ENCODE data around the gene CHIC2.

CHIC2 gene

DNA sequence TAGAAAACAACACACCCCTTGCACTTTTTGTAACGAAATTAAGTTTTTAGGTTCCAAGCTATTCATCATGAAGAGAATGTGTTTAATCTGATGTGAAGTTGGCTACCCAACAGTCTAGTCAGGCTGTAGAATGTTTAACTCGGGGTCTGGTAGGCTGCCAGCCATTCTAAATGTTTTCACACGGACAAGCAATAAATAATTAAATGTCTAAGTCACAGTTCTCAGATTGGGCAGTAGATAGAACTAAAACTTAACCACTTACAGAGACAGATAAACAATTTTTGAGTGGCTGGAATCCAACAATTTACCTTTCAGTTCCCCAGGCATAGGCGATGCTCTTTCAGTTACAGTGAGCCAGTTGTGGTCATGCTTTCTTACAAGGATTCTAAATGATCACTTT is 66.5 kb downstream of the CHIC2 start:
- no peak for DNase-seq

- no peak for DNase-seq
These were observed 69.9 kb downstream of the CHIC2 start for GRCh38 chr4:53994382-53995102.

DNA sequence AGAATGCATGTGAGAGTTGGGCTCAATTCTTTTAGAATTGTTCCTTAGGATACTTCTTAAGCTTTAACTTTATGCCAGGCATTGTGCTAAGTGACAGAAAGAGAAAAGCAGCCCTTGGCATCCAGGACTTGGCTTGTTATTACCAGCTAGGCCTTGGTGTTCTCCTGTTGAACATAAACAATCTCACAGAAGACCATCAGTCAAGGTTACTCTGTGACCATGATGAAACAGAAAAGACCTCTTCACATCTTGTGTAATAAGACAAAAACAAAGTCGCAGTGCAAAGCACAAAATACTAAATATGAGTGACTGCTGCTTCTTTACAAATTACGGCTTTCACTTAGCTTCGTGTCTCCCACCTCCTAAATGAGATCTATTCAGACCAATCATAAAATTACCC is 71.6 kb downstream of the CHIC2 start:
- no peak for DNase-seq

DNA sequence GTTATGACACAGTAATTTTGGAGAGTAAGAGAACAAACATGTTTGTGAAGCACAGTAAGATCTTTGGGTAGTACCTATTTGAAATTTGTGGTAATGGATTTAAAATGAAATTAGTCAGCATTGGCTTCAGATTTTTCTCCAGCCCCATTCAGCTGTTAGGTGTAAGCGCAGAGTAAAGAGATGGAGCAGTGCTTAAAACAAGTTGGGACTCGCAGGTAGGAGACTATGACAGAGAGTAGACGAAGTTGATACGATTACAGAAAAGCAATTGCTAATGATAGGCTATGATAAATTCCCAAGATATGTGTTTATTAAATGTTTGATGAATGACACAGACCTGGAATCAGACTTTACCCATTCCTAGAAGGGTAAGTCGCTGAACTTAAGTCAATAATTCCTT is 72.6 kb downstream of the CHIC2 start:
- no peak for DNase-seq

GRCh38 chr4:53990641-53991040 is 73.8 kb downstream of the CHIC2 start:
- DNase-seq: no peak

GRCh38 chr4:53987761-53988171 is 76.6 kb downstream of the CHIC2 start:
- no peak for DNase-seq

- DNase-seq: no peak
These were observed 78.3 kb downstream of the CHIC2 start for GRCh38 chr4:53986062-53986461.

DNA sequence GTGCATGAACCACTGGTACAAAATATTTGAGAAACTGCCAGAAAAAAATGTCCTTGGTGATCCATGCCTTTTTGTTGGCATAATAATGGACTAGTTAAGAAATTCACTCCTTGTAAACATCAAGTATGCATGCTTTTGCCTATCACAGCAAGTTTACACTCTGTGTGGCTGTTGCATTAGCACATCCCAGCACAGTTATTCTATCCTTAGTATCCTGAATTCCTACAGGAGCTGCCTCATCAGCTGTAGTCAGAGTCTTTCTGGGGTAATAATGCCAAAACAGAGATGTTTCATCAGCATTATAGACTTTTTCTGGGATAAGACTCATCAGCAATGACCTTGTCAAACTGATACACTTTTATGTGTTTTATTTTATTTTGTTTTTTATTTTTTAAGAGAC is 82.8 kb downstream of the CHIC2 start:
- DNase-seq: no peak

DNA sequence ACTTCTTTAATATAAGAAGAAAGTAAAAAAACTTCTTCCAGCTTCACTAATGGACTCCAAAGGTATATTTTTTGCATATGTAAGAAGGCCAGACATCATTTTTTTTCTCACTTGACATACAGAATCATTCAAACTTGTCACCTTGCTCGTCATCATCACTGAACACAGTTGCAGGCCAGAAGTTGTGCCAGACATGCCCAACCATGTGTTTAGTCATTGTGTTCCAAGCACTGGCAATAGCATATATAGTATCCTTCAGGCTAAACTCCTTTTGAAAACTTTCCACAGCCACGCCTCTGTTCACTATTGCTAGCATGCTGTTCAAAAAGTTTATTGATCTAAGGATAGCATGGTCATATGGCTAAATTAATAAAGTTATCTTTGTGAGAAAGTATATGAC is 83.3 kb downstream of the CHIC2 start:
- no peak for DNase-seq

GRCh38 chr4:53974561-53974960 is 89.8 kb downstream of the CHIC2 start:
- no peak for DNase-seq

DNA sequence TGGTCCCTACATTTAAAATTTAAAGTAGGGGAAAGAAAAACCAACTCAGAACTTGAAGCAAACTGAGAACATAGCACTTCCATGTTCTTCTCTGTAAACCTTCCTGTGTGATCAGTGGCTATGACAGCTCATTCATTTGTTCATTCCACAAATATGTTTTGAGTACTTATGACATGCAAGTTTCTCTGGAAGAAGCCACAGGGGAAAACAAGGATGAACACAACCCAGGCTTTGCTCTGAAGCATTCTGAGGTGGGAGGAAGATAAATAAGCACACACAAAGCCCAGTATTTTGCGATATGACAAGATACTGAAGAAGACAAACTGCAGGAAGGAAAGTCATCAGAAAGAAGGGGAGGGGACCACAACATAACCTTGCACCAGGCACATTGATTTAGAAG is 96.4 kb downstream of the CHIC2 start:
- no peak for DNase-seq

DNA sequence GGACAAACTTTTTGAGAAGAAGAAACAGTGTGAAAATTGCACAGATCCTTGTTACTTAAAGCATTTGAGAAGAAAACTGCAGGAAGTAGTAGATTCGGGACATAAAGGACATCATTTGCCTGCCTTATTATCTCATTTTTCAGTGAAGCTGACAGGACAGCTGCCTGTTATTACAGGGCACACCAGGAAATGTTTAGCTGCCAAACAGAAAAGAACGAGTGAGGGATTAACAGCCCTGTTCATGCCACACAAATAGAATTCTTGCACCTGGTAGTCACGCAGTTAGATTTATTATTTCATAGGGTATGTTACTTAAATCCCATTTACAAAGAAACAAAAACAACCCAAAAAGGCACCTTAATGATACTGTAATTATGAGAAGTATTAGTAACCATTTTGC is 100.6 kb downstream of the CHIC2 start:
- no peak for DNase-seq

DNA sequence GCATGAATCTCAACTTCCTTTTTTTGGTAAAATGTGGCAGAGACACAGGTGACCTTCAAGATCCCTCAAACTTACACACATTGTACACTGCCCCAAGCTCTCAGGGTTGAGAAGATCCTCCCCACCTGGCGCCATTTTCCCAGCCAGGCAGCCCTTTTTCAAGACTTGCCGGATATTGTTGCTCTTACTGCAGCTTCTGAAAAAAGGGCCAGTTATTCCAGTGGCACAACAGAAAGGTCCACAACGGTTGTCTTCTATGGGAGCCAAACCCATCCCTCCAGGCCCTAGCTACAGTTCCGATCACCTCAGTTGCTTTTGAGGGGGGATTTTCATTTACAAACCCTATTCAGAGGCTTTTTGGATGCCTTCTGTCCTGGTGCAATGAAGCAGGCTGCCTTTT is 101.1 kb downstream of the CHIC2 start:
- DNase-seq: no peak

DNA sequence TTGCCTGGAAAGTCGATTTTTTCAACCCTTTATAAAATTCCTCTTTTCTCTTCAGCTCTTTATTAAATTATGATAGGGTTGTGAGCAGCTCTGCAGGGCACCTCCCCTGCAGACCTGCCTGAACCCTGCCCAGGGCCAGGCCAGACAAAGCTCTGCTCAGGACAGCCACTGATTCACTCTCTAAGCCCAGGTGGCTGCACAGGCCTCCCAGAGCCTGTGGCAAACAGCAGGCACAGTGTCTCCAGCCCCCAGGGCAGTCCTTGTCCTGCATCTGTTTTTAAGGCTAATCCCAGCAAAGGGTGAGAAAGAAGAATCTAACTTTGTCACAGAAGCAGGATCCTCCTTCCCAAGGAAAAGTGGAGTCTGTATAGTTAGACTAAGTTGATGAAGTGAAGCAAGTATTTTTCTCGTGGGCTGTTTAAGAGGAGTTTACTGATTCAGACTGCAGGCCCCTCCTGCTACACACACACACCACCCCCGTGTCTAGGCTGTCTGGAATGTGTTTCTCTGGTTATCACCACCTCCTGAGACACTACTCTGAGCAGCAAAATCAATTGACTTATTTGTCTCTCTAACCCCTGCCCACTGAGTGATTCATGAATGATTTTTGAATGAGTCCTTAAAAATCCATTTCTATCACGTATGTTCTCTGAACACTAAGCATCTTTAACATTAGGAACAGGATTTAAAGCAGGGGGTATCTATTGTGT is 101.7 kb downstream of the CHIC2 start:
- no peak for DNase-seq

DNA sequence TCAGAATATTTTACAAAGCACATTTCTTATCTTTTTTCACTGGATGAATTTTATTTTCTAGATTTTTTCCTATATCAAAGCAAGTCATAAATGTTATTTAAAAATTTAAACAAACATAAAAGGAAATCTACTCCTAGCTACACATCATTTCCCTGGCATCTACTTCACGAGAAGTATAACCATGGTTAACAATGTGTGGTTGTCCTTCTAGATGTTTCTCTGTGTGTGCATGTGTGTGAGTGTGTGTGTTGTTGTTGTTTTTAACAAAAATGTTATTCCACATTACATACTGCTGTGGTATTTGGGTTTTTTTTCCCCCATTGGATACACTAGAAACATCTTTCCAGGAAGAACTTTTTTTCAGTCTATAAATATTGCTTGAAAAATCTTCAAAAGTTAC is 103.1 kb downstream of the CHIC2 start:
- DNase-seq: no peak

DNA sequence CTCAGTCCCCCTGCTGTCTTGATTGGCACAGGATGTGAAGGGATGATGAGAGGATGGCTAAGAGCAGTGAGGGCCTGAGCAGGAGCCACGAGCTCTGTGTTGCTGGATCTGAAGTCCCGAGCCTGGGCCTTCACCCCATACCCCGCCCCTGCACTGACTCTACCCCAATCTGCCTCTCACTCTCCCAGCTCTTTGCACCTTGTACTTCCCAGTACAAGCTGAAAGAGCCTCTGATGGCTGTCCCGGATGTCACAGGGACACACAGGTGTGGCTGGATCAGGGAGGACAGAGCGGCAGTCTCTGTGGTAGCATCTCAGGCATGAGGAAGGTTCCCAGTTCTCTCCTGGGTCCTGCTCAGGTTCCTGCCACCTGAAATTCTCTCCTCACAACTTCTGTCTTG is 103.6 kb downstream of the CHIC2 start:
- DNase-seq: no peak
